Testis (tissue), 2 donors: ENCODE measurements around the gene ZSCAN5C.

Experiments used
- CTCF ChIP-seq, 3 experiments: fragments of 450-650 bp in 2 of 3; fragments of 200-600 bp in 1 of 3; sonication (generic) in 1 of 3; IDR thresholded peaks; one replicate each; pipeline ENCODE4 v1.5.1; 2016 to 2019; ENCODE audit warnings: antibody characterized with exemption in 3 of 3, mild to moderate bottlenecking in 2 of 3, moderate library complexity in 1 of 3
- POLR2A ChIP-seq: fragments of 450-650 bp; IDR thresholded peaks from one replicate; pipeline ENCODE4 v1.6.1; 2017; ENCODE audit warnings: antibody characterized with exemption, mild to moderate bottlenecking, moderate library complexity

GRCh38 chr19:56222901-56223300 is 20.8 kb downstream of the ZSCAN5C start:
- TF ChIP-seq CTCF (IDR thresholded peaks at IDR 0.05), result no peak
- TF ChIP-seq POLR2A, result no peak
